Activated CD8-positive, alpha-beta memory T cell treated with anti-CD3 and anti-CD28 coated beads for 1 hour (primary cell): ENCODE data around the gene POLR2C.
"Not testable (repeated sequence)": the region's sequence is repeated elsewhere in the genome, so short reads cannot be mapped to it uniquely, and the experiment has no call there.

Experiments
- DNase-seq, 2 donors: peaks; one replicate each; pipeline ENCODE4 v3.0.0-alpha.2; 2020; ENCODE audit warnings: low read depth in 1 of 2; ENCODE audit errors: extremely low read depth in 1 of 2

The POLR2C gene

DNA sequence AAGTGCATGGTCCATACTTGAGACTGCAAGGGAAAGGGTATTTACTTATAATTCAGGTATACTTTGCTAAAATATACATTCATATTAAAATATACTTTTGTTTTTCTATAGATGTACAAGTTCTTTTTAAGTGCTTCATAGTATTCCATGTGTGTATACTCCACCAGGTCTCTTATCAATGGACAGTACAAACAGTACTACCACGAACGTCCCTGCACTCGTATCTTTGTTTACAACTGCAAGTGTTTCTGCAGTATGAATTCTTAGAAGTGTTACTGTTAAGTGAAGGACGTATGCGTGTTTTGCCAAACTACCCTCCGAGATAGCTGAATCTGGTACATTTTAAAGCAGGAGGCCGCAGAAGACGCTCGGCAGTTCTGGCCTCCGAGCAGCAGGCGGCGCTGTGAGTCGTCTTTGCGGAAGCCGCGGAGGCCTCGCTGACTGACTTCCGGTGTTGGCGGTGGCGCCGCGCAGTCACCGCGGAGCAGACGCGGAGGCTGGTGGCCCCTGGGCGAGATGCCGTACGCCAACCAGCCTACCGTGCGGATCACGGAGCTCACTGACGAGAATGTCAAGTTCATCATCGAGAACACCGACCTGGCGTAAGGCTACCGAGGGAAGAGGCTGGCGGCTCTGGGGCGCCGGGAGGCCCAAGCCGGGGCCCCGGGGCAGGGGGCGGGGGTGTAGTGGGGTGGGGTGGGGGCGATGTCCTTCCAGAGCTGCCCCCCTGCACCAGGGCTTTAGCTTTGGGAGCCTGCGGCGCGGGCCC is at the start of gene POLR2C:
Gene POLR2C, plus strand, starts transcription at position 471 of the 769 bp plus-strand sequence. Its CDS starts 46 bp downstream, at position 517.
- peak; percentile 82 to 91 for DNase-seq

DNA sequence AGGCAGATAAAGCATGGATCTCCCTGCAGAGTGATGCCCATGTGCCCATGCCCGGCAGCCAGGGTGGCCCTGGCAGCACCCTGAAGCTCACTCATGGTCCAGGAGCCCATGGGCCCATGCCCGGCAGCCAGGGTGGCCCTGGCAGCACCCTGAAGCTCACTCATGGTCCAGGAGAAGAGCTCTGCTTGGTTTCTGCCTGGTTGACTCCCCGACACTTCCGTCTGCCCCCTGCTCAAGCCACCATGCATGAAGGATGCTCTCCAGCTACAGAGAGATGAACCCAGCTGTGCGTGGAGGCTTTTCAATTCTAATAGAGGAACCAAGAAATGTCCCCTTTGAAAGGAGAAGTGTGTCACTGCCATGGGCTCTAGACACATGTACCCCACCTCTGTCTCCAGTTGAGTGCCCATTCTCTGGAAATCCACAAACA is 49.2 kb upstream of the POLR2C start:
- no peak for DNase-seq

DNA sequence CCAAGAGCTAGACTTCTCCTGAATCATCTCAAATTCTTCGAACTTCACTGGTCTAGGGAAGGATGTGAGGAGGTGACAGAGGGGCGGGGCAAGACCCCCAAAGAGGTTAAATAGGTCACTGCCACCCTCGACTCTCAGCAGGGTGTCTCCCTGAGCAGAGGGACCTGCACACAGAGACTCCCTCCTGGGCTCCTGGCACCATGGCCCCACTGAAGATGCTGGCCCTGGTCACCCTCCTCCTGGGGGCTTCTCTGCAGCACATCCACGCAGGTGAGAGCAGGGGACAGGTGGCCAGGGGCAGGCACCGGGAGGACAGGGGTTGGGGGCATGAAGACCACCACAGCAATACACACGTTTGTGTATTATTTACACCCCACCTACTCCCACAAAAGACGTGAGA is 48.7 kb upstream of the POLR2C start:
- no peak for DNase-seq

DNA sequence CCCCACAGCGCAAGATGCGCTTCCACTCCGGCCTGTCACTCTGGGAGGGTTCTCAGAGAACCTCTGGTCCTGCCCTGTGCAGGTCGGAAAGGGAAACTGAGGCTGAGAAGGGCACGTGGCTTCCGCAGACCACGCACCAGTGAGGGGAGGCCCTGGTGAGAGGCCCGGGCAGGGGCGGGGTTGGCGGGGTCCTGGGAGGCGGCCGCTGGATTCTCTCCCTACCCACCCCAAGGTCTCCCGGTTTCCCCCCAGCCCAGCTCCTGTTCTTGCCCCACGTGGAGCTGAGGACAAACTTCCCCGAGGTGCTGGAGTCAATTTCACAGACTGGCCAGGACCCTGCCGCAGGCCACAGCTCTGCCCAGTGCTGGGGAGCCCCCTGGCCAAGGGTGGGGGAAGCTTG is 46.4 kb upstream of the POLR2C start:
- DNase-seq: no peak

DNA sequence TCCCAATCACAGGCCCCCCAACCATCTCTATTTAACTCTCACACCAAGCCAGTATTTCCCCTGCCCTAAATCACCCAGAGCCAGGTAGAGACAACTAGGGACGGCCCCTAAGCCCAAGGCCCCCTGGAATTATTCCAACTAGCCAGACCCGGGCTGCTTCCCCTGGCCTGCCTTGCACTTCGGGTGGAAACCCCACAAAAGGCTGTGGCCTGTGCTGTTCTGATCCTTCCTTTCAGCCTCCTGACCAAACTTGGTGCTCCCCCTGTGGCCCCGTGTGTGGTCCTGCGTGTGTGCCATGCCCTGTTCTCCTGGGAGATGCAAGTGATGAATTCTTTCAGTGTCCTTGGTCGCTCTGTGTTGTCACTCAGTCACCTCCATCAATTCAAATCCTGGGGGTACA is 43.0 kb upstream of the POLR2C start:
- no peak for DNase-seq

DNA sequence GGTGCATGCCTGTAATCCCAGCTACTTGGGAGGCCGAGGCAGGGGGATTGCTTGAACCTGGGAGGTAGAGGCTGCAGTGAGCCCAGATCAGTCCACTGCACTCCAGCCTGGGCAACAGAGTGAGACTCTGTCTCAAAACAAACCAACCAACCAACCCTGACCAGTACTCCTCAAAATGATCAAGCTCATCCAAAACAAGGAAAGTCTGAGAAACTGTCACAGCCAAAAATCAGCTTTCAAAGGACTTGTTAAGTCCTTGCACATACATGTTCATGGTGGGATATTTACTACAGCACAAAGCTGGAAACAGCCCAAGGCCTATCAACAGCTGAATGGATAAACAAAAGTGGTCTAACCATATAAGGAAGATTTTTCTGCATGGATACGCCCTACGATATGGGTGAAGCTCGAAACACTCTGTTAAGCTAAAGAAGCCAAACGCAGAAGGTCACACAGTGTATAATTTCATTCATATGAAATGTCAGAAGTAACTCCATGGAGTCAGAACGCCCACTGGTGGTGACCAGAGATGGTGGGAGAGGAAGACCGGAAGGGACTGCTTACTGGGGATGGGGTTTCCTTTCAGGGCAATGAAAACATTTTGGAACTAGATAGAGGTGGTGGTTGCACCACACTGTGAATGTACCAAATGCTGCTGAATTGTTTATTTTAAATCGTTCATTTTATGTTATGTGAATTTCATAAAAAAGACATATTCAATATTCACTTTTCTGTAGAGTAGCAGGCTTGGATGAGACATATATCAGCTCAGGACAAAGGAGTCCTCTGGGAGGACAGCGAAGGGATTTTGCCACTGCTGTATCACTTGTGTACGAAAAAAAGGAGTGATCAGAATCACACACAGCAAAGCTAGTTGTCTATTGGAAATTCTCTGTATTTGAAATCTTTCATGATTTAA is 40.2 kb upstream of the POLR2C start:
- DNase-seq: no peak

DNA sequence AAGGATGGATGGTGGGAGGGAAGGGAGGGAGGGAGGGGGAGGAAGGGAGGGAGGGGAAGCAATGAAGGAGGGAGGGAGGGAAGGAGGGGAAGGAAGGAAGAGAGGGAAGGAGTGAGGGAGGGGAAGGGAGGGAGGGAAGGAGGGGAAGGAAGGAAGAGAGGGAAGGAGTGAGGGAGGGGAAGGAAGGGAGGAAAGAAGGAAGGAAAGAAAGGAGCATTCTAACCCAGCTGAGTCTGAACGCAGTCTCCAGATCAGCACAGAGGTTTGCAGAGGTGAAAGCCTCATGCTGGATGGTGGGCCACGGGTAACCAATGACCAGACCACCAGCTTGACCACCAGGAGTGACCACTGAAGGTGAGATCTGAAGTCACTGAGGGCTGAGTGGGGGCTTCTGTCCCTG is 39.3 kb upstream of the POLR2C start:
- DNase-seq: no peak

DNA sequence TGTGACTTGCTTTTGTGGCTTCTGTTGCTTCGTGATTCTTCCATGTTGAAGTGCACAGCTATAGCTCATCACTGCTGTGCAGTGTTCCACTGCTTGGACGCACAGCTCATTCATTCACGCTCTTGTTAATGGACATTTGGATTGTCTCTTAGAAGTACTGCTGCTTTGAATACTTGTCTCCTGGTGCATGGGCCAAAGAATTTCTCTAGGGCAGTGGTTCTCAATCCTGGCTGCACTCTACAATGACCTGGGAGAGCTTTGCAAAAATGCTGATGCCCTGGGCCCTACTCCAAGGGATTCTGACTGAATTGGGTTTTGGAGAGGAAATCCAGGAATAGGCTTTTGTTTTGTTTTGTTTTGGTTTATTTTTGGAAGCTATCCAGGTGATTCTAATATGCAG is 37.9 kb upstream of the POLR2C start:
- DNase-seq: no peak

DNA sequence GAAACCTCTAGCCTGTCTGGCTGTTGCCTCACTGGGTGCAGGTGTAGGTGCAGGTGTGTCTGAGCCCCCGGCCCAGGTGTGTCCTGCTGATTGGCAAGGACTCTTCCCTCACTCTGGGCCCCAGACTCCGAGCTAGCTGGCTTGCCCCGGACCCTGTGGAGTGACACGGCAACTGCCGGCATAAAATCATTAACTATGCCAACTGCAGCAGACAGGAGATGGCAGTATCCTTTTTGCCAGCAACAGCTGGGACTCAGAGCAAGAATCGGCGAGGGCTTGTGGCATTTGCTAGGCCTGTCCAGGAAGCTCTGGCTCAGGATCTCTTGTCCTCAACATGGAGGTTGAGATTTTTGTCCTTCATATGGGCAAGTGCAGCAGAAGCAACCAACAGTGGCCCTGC is 36.1 kb upstream of the POLR2C start:
- no peak for DNase-seq

DNA sequence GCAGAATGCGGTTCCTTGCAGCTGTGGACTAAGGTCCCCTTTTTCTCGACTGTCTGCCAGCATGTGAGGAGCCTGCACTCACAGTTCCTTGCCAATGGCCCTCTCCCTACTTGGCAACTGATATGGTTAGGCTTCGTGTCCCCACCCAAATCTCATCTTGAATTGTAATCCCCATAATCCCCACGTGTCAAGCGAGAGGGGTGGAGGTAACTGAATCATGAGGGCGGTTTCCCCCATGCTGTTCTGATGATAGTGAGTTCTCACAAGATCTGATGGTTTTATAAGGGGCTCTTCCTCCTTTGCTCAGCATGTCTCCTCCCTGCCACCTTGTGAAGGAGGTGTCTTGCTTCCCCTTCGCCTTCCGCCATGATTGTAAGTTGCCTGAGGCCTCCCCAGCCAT is 35.2 kb upstream of the POLR2C start:
- DNase-seq: no peak

DNA sequence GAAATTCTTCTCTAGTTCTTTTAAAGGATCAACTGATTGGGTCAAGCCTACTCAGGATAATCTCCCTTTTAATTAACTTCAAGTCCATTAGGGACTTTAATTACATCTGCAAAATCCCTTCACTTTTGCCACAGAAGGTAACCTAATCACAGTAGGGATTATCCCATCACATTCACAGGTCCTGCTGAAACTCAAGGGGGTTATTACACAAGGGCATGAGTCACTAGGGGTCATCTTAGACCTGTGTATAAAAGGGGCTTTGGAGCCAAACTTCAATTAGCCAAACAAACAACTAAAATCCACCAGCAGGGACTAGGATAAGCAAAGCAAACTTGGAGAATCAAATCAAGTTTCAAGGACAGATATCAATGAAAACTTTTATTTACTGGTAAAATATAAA is 34.7 kb upstream of the POLR2C start:
- no peak for DNase-seq

DNA sequence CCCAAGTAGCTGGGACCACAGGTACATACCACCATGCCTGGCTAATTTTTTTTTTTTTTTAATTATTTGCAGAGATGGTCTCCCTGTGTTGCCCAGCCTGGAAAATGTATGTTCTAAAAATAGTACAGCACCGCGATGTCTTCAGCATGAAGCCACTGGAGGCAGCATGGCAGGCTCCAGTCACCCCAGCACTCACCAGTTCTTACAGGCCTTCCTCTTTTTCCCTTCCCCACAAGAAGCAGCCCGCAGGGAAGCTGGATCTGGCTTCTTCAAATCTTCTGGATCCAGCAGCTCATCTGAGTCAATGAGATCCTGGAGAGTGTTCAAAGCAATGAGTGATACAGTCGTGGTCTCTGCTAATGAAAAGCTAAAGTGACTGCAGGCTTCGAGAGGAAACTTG is 31.5 kb upstream of the POLR2C start:
- no peak for DNase-seq

DNA sequence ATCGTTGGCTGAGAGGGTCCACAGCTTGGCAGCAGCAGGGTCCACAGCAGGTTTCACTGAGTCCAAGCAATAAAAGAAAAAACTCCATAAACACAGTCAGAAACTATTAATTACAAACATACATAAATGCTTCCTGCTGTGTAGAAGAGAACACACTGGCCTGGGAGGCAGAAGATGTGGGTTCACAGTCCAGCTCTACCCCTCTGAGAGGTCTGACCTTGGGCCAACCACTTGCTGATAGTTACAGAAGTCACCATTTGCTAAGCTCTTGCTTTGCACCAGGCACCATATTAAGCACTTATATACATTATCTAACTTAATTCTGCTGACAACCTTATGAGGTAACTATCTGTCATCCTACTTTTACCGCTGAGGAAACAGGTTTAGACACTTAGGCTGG is 30.0 kb upstream of the POLR2C start:
- DNase-seq: no peak

DNA sequence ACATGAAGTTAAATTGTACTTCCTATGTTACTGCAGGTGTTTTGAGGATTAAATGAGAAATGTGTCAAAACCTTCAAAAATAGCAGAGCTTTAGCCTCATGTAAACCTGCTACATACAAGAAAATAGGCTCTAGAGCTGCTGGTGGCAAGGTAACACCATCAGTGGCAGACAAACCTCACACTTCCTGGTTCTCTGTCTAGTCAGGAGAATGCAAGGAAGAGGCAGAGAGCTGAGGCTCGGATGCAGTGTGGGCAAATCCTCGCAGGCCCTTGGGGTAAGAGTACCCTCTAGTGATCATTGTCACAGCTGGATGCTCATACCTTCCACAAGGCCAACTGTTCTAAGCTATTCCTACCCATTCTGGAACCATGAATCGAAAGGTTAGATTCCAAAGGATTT is 29.5 kb upstream of the POLR2C start:
- no peak for DNase-seq

DNA sequence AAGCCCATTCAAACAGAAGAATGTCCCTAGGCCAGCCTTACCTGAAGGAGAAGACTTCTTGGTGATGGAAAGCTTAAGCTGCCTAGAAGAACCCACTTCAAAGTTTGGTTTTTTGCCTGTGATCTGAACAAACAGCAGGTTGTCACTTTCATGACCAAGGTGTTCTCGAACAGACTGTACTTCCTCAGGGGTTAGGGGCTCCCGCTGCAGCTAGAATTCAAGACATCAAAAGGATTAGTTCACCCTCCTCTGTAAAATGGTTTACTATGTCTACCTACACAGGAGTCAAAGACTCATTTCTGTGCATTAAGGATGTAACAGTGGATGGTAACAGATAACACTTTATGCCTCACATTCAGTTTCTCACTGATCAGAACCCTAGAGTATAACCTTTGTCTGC is 28.5 kb upstream of the POLR2C start:
- DNase-seq: no peak

DNA sequence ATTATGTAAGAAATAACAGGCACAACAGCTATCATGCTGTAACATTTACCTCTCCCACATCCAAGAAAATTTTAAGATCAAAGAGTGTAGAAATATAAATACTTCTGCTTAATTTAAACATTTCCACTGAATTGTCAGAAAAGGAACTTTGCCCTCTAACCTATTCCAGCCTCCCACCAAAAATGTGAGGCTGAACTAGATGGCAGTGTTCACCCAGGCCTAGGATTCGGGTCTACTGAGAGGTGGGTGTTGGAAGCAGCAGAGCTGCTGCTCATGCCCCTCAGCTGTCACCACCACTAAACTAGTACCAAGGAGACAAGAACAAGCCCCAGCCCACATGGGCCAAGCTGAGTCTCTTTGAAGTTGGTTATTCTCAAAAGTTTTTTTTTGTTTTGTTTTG is 26.6 kb upstream of the POLR2C start:
- DNase-seq: no peak

DNA sequence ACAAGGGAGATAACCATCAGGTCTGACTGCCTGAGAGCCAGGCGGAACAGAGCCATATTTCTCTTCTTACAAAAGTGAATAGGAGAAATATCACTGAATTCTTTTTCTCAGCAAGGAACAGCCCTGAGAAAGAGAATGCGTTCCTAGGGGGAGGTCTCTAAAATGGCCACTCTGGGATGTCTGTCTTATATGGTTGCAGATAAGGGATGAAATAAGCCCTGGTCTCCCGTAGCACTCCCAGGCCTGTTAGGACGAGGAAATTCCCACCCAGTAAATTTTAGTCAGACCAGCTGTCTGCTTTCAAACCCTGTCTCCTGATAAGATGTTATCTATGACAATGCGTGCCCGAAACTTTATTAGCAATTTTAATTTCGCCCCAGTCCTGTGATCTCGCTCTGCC is 22.5 kb upstream of the POLR2C start:
- not testable (repeated sequence) for DNase-seq

DNA sequence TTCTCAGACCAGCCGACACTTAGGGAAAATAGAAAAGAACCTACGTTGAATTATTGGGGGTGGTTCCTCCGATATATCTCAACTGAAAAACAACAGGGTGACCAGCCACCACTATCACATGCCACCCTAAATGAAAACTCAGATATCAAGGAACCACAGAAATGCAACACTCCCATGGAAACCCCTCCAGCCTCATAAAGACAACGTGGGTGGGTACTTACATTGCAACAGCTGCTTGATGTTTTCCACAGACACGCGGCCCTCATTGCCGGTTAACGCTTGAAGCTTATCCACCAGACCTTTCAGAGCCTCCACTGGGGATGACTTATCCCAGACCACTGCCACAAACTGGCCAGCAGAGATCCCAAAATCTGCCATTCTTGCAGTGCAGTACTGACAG is 21.9 kb upstream of the POLR2C start:
- DNase-seq: not testable (repeated sequence)

DNA sequence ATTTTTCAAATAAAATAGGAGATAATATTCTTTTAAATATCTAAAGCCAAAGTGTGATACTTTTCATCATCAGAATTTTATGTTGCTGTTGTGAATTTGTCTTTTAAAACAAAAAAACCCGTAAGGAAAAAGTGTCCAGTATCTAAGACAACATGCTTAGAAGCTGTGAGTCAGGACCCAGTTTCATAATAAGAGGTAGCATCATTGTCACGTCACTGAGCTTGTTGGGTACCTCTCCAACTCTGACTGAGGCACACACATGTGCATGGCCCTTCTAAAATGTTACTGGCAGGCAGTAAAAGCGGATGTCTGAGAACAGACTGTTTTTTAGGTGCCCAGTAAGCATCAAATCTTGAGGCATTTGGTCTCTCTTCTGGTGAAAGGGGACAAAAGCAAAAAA is 17.8 kb upstream of the POLR2C start:
- no peak for DNase-seq

DNA sequence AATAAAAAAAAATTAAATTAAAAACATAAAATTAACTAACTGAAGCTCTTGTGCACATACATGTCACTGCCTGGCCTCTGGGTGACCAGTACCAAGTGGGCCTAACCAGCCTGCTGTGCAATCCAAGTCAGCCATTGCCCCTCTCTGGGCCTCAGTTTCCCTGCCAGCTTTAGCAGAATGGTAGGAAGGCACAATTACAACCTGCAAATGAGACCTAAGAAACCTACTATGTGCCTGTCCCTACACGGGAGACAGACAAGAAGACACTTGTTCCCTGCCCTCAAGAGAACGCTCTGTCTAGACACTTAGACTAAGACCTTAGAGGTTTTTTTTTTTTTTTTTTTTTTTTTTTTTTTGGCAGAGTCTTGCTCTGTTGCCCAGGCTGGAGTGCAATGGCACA is 17.0 kb upstream of the POLR2C start:
- no peak for DNase-seq

DNA sequence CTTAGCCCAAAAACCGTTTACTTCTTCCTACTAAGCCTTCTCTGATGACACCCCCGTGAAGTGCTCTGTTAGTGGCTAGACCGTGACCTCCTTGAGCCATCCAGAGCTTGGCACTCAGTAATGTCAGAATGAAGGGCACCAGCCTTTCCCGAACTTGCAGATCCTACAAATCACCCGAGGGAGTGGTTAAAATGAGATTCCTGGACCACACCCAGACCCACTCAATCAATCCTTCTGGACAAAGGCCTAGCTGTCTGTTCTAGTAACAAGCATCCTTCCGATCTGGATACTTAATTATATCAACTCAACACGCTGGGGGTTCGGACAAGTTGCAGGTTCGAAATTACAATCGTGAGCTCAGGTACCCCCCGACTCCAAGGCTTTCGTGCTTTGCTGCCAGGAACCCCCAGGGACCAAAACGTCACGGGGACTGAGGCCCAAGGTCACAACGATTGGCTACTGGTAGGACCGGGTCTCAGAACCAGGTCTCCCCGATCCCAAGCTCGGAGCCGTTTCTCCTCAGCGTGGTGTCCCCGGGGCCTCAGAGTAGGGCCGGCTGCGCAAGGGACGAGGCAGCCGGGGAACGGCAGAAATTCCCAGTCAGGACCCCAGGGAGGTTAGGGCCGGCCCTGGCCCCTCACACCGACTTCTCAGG is 15.8 kb upstream of the POLR2C start:
- peak in 1 of 2 donors; percentile 7 for DNase-seq
